ENCODE data around the gene DDX25.

DDX25 gene

GRCh38 chr11:125953401-125953935, 49.2 kb downstream of the DDX25 start:
- no peak overlapping the region for H3K4me3 ChIP-seq (ENCODE audit: low read depth, low read length)
- TF ChIP-seq CTCF (IDR thresholded peaks at IDR 0.05; ENCODE audit: low read depth, low read length): no peak

GRCh38 chr11:125954123-125954944, 50.0 kb downstream of the DDX25 start:
- no peak overlapping the region for H3K4me3 ChIP-seq (ENCODE audit: low read depth, low read length)
- no peak for TF ChIP-seq CTCF (IDR thresholded peaks at IDR 0.05; ENCODE audit: low read depth, low read length)

- TF ChIP-seq CTCF (IDR thresholded peaks at IDR 0.05; ENCODE audit: low read depth, low read length): no peak
- no peak overlapping the region for H3K4me3 ChIP-seq (ENCODE audit: low read depth, low read length)
Observed at GRCh38 chr11:125954945-125955640, 50.8 kb downstream of the DDX25 start.

GRCh38 chr11:125955856-125956255, 51.5 kb downstream of the DDX25 start:
- no peak for TF ChIP-seq CTCF (IDR thresholded peaks at IDR 0.05; ENCODE audit: low read depth, low read length)
- H3K4me3 ChIP-seq (ENCODE audit: low read depth, low read length): no peak overlapping the region

- TF ChIP-seq CTCF (IDR thresholded peaks at IDR 0.05; ENCODE audit: low read depth, low read length): no peak
- H3K4me3 ChIP-seq (ENCODE audit: low read depth, low read length): no peak overlapping the region
Observed at GRCh38 chr11:125956391-125957134, 52.3 kb downstream of the DDX25 start.

- H3K4me3 ChIP-seq (ENCODE audit: low read depth, low read length): no peak overlapping the region
- TF ChIP-seq CTCF (IDR thresholded peaks at IDR 0.05; ENCODE audit: low read depth, low read length): no peak
Observed at GRCh38 chr11:125957618-125958332, 53.5 kb downstream of the DDX25 start.
